Measurements from ENCODE around the gene APOA1.

The APOA1 gene

DNA sequence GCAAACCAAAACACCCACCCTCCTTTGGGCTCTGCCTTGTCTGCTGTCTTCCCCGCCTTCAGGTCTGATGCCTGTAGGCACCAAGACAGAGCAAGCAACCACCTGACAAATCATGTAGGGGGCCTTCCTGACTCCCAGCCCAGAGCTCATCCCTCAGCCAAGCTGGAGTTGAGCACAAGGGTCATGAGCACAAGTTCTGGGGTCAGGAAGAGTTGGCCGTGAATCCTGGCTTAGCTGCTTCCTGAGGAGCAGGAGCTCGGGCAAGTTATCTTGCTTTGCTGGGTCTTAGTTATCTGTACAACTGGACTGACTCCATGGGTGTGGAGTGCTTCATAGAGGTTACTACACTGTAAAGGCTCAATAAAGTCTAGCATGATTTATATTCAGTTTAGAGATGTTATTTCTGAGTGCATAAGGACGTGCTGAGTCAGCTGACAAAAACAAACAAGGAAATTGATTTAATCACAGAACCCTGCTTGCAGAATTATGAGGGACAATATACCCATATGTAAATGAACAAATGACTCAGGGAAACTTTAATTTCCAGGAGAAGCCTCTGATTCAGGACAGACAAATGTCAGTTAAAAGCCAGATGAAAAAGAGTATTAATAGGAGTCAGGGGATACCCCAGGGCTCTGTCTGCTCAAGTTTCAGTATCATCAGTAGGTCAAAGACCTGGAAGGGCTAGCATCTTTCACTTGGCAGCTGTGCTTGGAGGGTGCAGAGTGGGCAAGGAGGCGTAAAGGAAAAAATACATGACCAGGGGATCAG lies 15.0 kb upstream of the APOA1 start:
- no peak overlapping the region for H3K4me2 ChIP-seq (ENCODE audit: low read depth, low read length, poor library complexity, severe bottlenecking)
- no peak overlapping the region for H3K4me3 ChIP-seq (ENCODE audit: insufficient read depth, low read length, poor library complexity, severe bottlenecking)

DNA sequence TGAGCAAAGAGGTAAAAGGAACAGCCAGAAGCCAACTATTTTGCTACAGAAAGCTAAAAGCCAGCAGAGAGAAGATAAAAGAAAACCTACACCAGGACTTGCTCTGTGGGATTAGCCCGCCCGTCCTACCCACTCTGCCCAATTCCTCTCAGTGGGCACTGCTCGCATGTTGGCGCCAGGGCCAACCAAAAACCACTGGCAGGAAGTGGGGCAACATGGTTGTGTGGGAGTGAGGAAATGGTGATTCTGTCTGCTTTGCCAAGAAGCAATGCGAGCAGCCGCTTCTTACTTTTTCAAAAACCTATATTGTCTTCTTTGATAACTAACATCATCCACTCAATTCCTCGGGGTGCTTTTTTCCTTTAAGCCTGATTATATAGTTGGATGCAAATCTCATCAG lies 14.2 kb upstream of the APOA1 start:
- no peaks in the 10 kb centered on the region for H3K9me3 ChIP-seq (ENCODE audit: insufficient read depth, low read length)
- no peak overlapping the region for H3K27ac ChIP-seq (ENCODE audit: low read depth, low read length)
- H2AFZ ChIP-seq (ENCODE audit: low read depth, low read length, severe bottlenecking), result no peak overlapping the region
- no peak overlapping the region for H3K4me2 ChIP-seq (ENCODE audit: low read depth, low read length, poor library complexity, severe bottlenecking)
- H3K9me2 ChIP-seq (replicated peaks; ENCODE audit: insufficient read depth, low read length), result no peaks in the 10 kb centered on the region
- H4K20me1 ChIP-seq (ENCODE audit: low read depth, low read length), result no peaks in the 10 kb centered on the region
- no peaks in the 10 kb centered on the region for H3K27me3 ChIP-seq (ENCODE audit: low read length)
- no peaks in the 10 kb centered on the region for H3F3A ChIP-seq (ENCODE audit: insufficient read depth)
- H3K36me3 ChIP-seq (ENCODE audit: low read length), result no peaks in the 10 kb centered on the region
- H3K9ac ChIP-seq (ENCODE audit: low read length), result no peak overlapping the region
- H3K79me2 ChIP-seq (ENCODE audit: insufficient read depth, low read length), result no peaks in the 10 kb centered on the region
- TF ChIP-seq EZH2phosphoT487 (conservative IDR thresholded peaks at IDR 0.05; ENCODE audit: low read length) (no peak), CTCF (IDR thresholded peaks at IDR 0.05; ENCODE audit: insufficient read depth, low read length, poor library complexity, severe bottlenecking) (no peak)
- H3K4me3 ChIP-seq (ENCODE audit: insufficient read depth, low read length, poor library complexity, severe bottlenecking), result no peak overlapping the region

More for the DNA sequence above, 15.0 kb upstream of the APOA1 start:
- no peak overlapping the region for H3K27ac ChIP-seq (ENCODE audit: low read depth, low read length)
- no peaks in the 10 kb centered on the region for H3K9me2 ChIP-seq (replicated peaks; ENCODE audit: insufficient read depth, low read length)
- no peaks in the 10 kb centered on the region for H3F3A ChIP-seq (ENCODE audit: insufficient read depth)
- H3K9me3 ChIP-seq (ENCODE audit: insufficient read depth, low read length), result no peaks in the 10 kb centered on the region
- no peak for TF ChIP-seq CTCF (IDR thresholded peaks at IDR 0.05; ENCODE audit: insufficient read depth, low read length, poor library complexity, severe bottlenecking)
- TF ChIP-seq EZH2phosphoT487 (conservative IDR thresholded peaks at IDR 0.05; ENCODE audit: low read length), result no peak
- H2AFZ ChIP-seq (ENCODE audit: low read depth, low read length, severe bottlenecking), result no peak overlapping the region
- H4K20me1 ChIP-seq (ENCODE audit: low read depth, low read length), result no peaks in the 10 kb centered on the region
- H3K9ac ChIP-seq (ENCODE audit: low read length), result no peak overlapping the region
- no peaks in the 10 kb centered on the region for H3K36me3 ChIP-seq (ENCODE audit: low read length)
- H3K79me2 ChIP-seq (ENCODE audit: insufficient read depth, low read length), result no peaks in the 10 kb centered on the region
- no peaks in the 10 kb centered on the region for H3K27me3 ChIP-seq (ENCODE audit: low read length)

GRCh38 chr11:116849486-116849885 lies 12.1 kb upstream of the APOA1 start:
- H3K36me3 ChIP-seq (ENCODE audit: low read length), result no peaks in the 10 kb centered on the region

More at GRCh38 chr11:116849486-116849885, 12.1 kb upstream of the APOA1 start:
- H4K20me1 ChIP-seq (ENCODE audit: low read depth, low read length), result no peaks in the 10 kb centered on the region
- no peak overlapping the region for H3K27ac ChIP-seq (ENCODE audit: low read depth, low read length)
- H3K4me2 ChIP-seq (ENCODE audit: low read depth, low read length, poor library complexity, severe bottlenecking), result no peak overlapping the region
- no peak overlapping the region for H3K9ac ChIP-seq (ENCODE audit: low read length)
- H3F3A ChIP-seq (ENCODE audit: insufficient read depth), result no peaks in the 10 kb centered on the region
- no peaks in the 10 kb centered on the region for H3K79me2 ChIP-seq (ENCODE audit: insufficient read depth, low read length)
- no peaks in the 10 kb centered on the region for H3K9me3 ChIP-seq (ENCODE audit: insufficient read depth, low read length)
- TF ChIP-seq EZH2phosphoT487 (conservative IDR thresholded peaks at IDR 0.05; ENCODE audit: low read length) (no peak), CTCF (IDR thresholded peaks at IDR 0.05; ENCODE audit: insufficient read depth, low read length, poor library complexity, severe bottlenecking) (no peak)
- no peak overlapping the region for H2AFZ ChIP-seq (ENCODE audit: low read depth, low read length, severe bottlenecking)
- no peaks in the 10 kb centered on the region for H3K27me3 ChIP-seq (ENCODE audit: low read length)
- no peak overlapping the region for H3K4me3 ChIP-seq (ENCODE audit: insufficient read depth, low read length, poor library complexity, severe bottlenecking)
- H3K9me2 ChIP-seq (replicated peaks; ENCODE audit: insufficient read depth, low read length), result no peaks in the 10 kb centered on the region
